K562 (cell line): ENCODE measurements around the gene A1BG. TPM values are rescaled to one million over a fixed set of nuclear protein-coding genes. Genes with fewer than 3 reads are reported as not detected.

Source experiments
- BCOR ChIP-seq: fragments of 450-650 bp; IDR thresholded peaks from 2 replicates; pipeline ENCODE4 v1.6.1; 2016
- CEBPZ ChIP-seq: fragments of 150-350 bp; IDR thresholded peaks from 2 replicates; pipeline ENCODE4 v1.6.1; 2014; ENCODE audit warnings: low read depth, mild to moderate bottlenecking, low read length, borderline replicate concordance
- DIDO1 ChIP-seq: fragments of 450-650 bp; IDR thresholded peaks from 2 replicates; pipeline ENCODE4 v1.6.1; 2016; ENCODE audit warnings: low read depth, missing biosample characterization, missing genetic modification characterization
- DMBX1 ChIP-seq: fragments of 250-450 bp; sonication (Bioruptor Pico); IDR thresholded peaks from 2 replicates; pipeline ENCODE4 v1.8.0; 2022; ENCODE audit warnings: inconsistent platforms, mild to moderate bottlenecking, moderate library complexity, borderline replicate concordance
- DPF2 ChIP-seq: fragments of 450-650 bp; IDR thresholded peaks from 2 replicates; pipeline ENCODE4 v1.6.1; 2016
- HDAC8 ChIP-seq: fragments of 450-650 bp; IDR thresholded peaks from 2 replicates; pipeline ENCODE4 v1.6.1; 2016; ENCODE audit warnings: mild to moderate bottlenecking, missing genetic modification characterization, moderate library complexity, missing compliant biosample characterization
- KLF13 ChIP-seq: fragments of 450-650 bp; IDR thresholded peaks from 2 replicates; pipeline ENCODE4 v1.6.1; 2016; ENCODE audit warnings: missing genetic modification characterization, low read depth, mild to moderate bottlenecking, missing compliant biosample characterization, moderate library complexity, borderline replicate concordance
- MED1 ChIP-seq: sonication (generic); formaldehyde crosslinking; IDR thresholded peaks from 2 replicates; pipeline ENCODE4 v1.8.1; 2023; ENCODE audit warnings: missing genetic modification reagents, borderline replicate concordance
- MYC ChIP-seq, 2 experiments: fragments of 250-450 bp in 1 of 2; sonication (Bioruptor Pico) in 1 of 2; IDR thresholded peaks; 2 replicates each; pipeline versions ENCODE4 v1.5.1 to v1.6.1; 2012 to 2021; ENCODE audit warnings: low read depth in 2 of 2, borderline replicate concordance in 1 of 2, improper control_type of control experiment in 1 of 2, low read length in 1 of 2, mild to moderate bottlenecking in 1 of 2, moderate library complexity in 1 of 2
- PML ChIP-seq: IDR thresholded peaks from 2 replicates; pipeline ENCODE4 v1.6.1; 2012; ENCODE audit warnings: low read length, inconsistent platforms
- POLR2H ChIP-seq: IDR thresholded peaks from 2 replicates; pipeline ENCODE4 v1.6.1; 2016; ENCODE audit warnings: missing genetic modification characterization, low read depth, mild to moderate bottlenecking, control low read depth, missing compliant biosample characterization, moderate library complexity
- RERE ChIP-seq: sonication (generic); formaldehyde crosslinking; IDR thresholded peaks from 2 replicates; pipeline ENCODE4 v1.8.0; 2023; ENCODE audit warnings: missing genetic modification reagents, mild to moderate bottlenecking, borderline replicate concordance
- SIRT6 ChIP-seq: IDR thresholded peaks from one replicate; pipeline ENCODE4 v1.6.1; 2012; ENCODE audit warnings: low read depth, mild to moderate bottlenecking, control low read depth, inconsistent platforms, low read length, moderate library complexity
- SMAD4 ChIP-seq: fragments of 250-450 bp; sonication (Bioruptor Pico); conservative IDR thresholded peaks from 2 replicates; pipeline ENCODE4 v1.8.0; 2021; ENCODE audit warnings: inconsistent platforms, mild to moderate bottlenecking, moderate library complexity
- SMARCE1 ChIP-seq: fragments of 450-650 bp; IDR thresholded peaks from 2 replicates; pipeline ENCODE4 v1.7.1; 2016; ENCODE audit warnings: mild to moderate bottlenecking
- SRSF7 ChIP-seq: fragments of 200-400 bp; formaldehyde crosslinking; optimal IDR thresholded peaks from 2 replicates; pipeline ENCODE3; 2017; ENCODE audit warnings: mild to moderate bottlenecking, low read depth, low read length
- TCF3 ChIP-seq: sonication (generic); formaldehyde crosslinking; IDR thresholded peaks from 2 replicates; pipeline ENCODE4 v1.4.0; 2020; ENCODE audit warnings: mild to moderate bottlenecking, missing genetic modification reagents
- ZBTB7A ChIP-seq: IDR thresholded peaks from 2 replicates; pipeline ENCODE4 v1.6.1; 2011; ENCODE audit warnings: low read depth, mild to moderate bottlenecking, low read length, moderate library complexity, borderline replicate concordance; ENCODE audit not compliant: control insufficient read depth
- polyA plus RNA-seq, 8 experiments: library from polyadenylated mRNA; depleted of rRNA in 4 of 8; stranded (reverse) in 5 of 8; unstranded in 3 of 8; fragments of >200 nt; fragmentation: Nextera tagmentation in 2 of 8; fragmentation: Illumina TruSeq in 1 of 8; extraction: Ambion mirVana in 2 of 8; extraction: Trizol in 1 of 8; gene quantifications; 2 replicates each; pipeline versions ENCODE4 v1.2.1 to v1.2.3, GENCODE V29; 2011 to 2014; ENCODE audit warnings: inconsistent platforms in 1 of 8, missing spikeins in 1 of 8
- total RNA-seq, 7 experiments: library from RNA; depleted of rRNA in 6 of 7; stranded (reverse); fragments of >200 nt in 6 of 7; fragmentation: Illumina TruSeq in 2 of 7; extraction: Trizol in 2 of 7; gene quantifications; 2 replicates each; pipeline versions ENCODE4 v1.2.1 to v1.2.3, GENCODE V29; 2011 to 2021; ENCODE audit warnings: low replicate concordance in 1 of 7

A1BG gene
- total and polyA plus RNA-seq, 9 of the 15 experiments (the other 6 are each of a cell fraction or from before 2014, with no cell fraction given), result 0.10 to 19.8 (median 2.6) TPM

DNA sequence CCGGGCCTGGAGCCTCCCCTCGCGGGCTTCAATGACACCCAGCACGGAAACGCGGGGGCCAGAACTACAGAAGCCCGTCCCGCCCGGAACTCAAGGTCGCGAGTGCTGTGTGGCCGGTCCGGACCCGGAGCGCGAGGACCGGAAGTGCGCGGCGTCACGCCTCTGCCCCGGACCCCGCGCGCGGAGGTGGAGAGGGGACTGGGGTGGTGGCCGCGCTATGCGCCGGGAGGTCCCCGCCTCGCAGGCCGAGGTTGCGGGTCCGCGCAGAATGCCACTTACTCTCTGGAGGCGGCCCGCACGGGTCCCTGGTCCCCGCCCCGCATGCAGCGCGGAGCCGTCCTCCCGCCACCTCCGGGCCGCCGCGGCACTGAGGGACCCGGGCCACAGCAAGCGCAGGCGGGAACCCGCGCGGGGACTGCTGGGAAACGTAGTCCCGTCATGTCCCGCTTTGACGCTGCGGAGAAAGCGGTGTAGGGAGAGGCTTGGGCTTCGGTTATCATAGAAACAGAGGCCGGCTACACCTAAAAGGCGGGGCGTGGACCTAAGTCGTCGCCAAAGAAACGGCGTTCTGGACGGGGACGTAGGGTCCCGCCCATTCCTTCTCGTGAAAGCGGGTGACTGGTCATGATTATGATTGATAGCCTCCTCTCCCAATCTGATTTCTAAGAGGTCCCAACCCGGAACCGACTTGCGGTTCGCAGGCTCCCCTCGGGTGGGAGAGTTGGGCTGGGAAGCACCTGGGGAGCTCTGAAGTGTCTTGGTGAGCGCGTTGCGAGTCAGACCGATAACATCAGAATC, 27.6 kb upstream of the A1BG start, which contains the start of gene ZNF837 (continued):
- TF ChIP-seq DMBX1 (CRISPR knock-in tag), result peak; percentile 75; the same call in 1 of the 2 replicates
- TF ChIP-seq POLR2H, result peak; percentile 79
- no peak; the same call in 1 of the 2 replicates for TF ChIP-seq DPF2
- no peak for TF ChIP-seq SMARCE1
- no peak for TF ChIP-seq MED1 (CRISPR knock-in tag)
- peak; percentile 88 for TF ChIP-seq ZBTB7A
- peak; percentile 83 for TF ChIP-seq SMAD4 (CRISPR knock-in tag)
- TF ChIP-seq HDAC8 (tag), result peak; percentile 29; the same call in 1 of the 2 replicates
- peak; percentile 42; the same call in 1 of the 2 replicates for TF ChIP-seq BCOR
- TF ChIP-seq DIDO1 (tag), result peak; percentile 88
- TF ChIP-seq RERE (CRISPR knock-in tag), result no peak
- TF ChIP-seq MYC (IDR thresholded peaks at IDR 0.05; ENCODE audit: low read depth, low read length), result peak; percentile 88
- TF ChIP-seq MYC (CRISPR knock-in tag; IDR thresholded peaks at IDR 0.05; ENCODE audit: borderline replicate concordance, low read depth), result no peak
- TF ChIP-seq SRSF7, result no peak
- peak; percentile 72 for TF ChIP-seq KLF13 (tag)
- no peak; the same call in 1 of the 2 replicates for TF ChIP-seq TCF3 (CRISPR knock-in tag)
- TF ChIP-seq PML, result peak; percentile 55; the same call in 1 of the 2 replicates
- no peak for TF ChIP-seq SIRT6
- TF ChIP-seq CEBPZ, result peak; percentile 54; the same call in 1 of the 2 replicates
